Measurements from ENCODE around the gene TNNT3. TPM values are rescaled to one million over a fixed set of nuclear protein-coding genes. Genes with fewer than 3 reads are reported as not detected.

Gene TNNT3
- total RNA-seq, 2 experiments from 2014 or later, result 6.6 to 9.7 TPM

DNA sequence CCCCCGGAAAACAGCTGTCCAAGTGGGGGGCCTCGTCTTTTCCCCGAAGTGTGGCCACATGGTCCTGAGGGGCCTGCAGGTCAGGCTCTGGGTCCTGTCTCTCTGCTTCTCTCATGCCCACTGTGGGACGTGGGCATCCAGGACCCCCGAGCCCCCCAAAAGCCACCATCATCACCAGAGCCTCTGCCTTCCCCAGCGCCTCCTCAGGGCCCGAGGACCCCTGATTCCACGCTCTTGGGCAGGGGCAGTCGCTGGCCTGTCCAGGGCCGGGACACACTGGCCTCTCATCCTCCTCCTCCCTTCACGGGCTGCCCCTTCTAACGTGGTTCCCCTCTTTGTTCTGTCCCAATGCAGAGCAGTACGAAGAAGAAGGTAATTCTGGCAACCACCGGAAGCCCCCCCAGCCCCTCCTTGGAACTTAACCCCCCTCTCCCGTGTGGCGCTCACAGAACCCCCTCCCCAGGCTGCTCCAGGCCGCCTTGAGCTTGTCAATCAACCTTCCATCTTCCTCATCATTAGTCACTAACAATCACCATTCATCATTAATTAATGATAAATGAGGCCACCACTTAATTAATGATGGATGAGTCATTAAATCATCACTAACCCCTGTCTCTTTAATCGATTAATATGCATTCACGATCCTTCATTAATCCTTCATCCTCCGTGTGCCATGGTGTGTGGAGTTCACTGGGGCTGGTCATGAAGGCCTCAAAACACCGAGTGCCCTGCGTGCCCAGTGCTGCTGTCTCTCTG lies 3.9 kb downstream of the TNNT3 start:
- ChIA-PET POLR2A (interaction anchor here (1.3 kb wide), 1 partner anchor 41 kb away, joined by 3 read pairs; no protein-coding TSS in a partner anchor), CTCF (no interaction called here)
- Mint-ChIP-seq H3K4me3 (no peak overlapping the region), H3K36me3 (ENCODE audit: low read depth) (no peaks in the 10 kb centered on the region), H3K27ac (no peak overlapping the region), H3K27me3 (peaks cover 5% of the 10 kb centered on the region), H3K4me1 (peaks cover 2% of the 10 kb centered on the region), H3K9me3 (no peaks in the 10 kb centered on the region)
- no peak for DNase-seq

DNA sequence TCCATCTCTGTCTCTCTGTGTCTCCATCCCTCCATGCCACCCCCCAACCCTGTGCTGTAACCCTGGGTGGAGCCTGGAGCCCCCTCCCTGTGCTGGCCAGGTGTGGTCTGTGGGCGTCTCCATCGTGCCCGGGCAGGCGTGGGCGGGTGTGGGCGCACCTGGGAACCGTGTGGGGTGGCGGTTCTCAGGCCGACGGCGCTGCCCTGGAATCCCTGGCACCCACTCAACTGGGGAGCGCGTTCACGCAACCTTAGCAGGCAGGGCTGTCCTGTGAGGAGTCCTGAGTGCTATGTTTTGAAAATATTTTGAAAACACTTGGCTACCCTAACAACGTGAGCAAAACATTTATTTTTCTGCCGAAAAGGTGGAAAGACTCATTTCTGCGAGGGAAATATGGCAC lies 4.7 kb downstream of the TNNT3 start:
- POLR2A ChIA-PET, result no interaction called here

GRCh38 chr11:1924646-1925372 lies 5.3 kb downstream of the TNNT3 start:
- ChIA-PET CTCF (no interaction called here), POLR2A (no interaction called here)
- H3K36me3 Mint-ChIP-seq (ENCODE audit: low read depth), result no peaks in the 10 kb centered on the region
- no peaks in the 10 kb centered on the region for H3K9me3 Mint-ChIP-seq
- H3K4me3 Mint-ChIP-seq, result no peak overlapping the region
- H3K27ac Mint-ChIP-seq, result no peak overlapping the region
- H3K27me3 Mint-ChIP-seq, result peaks cover 5% of the 10 kb centered on the region
- no peak for DNase-seq
- peaks cover 2% of the 10 kb centered on the region for H3K4me1 Mint-ChIP-seq

More for the DNA sequence above, 4.7 kb downstream of the TNNT3 start:
- CTCF ChIA-PET, result no interaction called here
- no peak for DNase-seq
- no peak overlapping the region for H3K4me3 Mint-ChIP-seq
- no peaks in the 10 kb centered on the region for H3K9me3 Mint-ChIP-seq
- H3K36me3 Mint-ChIP-seq (ENCODE audit: low read depth), result no peaks in the 10 kb centered on the region
- H3K27me3 Mint-ChIP-seq, result peaks cover 5% of the 10 kb centered on the region
- H3K4me1 Mint-ChIP-seq, result peaks cover 2% of the 10 kb centered on the region
- no peak overlapping the region for H3K27ac Mint-ChIP-seq

DNA sequence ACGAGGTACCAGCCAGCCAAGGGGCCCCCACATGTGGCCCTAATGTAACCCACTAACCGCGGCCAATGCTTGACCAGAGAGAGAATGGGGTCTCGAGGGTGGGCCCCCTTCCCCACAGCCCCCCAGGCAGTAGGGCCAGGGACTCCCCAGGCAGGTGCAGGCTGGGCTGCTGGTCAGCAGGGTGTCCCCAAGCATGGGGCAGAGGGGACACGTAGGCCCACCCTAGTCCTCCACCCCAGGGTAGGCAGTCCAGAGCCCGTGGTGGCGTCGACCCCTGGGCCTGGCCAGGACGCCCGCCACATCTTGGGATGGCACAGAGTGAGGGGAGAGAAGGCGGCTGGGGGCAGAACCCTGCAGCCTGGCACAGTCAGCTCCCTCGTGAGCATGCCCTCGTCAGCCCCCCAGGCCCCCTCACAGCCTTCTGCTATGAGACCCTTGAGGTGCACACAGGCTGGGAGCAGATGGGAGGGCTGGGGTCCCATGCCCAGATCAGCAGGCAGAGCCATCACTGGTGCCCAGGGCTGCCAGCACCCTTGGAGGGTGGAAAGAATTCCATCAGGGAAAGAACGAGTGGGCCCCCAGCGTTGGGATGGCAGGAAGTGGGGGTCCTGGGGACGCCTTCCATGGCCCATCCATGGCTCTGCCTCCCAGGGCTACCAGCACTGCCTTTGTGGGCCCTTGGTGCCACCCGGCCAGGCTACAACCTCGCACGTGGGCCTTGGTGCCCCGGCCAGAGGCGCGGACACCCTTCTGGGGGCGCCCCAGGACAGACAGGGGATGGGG lies 6.1 kb downstream of the TNNT3 start:
- Mint-ChIP-seq H3K27me3 (peaks cover 7% of the 10 kb centered on the region), H3K4me3 (no peak overlapping the region), H3K36me3 (ENCODE audit: low read depth) (no peaks in the 10 kb centered on the region), H3K4me1 (peaks cover 2% of the 10 kb centered on the region), H3K9me3 (no peaks in the 10 kb centered on the region), H3K27ac (no peak overlapping the region)
- DNase-seq, result no peak
- ChIA-PET POLR2A (no interaction called here), CTCF (no interaction called here)

DNA sequence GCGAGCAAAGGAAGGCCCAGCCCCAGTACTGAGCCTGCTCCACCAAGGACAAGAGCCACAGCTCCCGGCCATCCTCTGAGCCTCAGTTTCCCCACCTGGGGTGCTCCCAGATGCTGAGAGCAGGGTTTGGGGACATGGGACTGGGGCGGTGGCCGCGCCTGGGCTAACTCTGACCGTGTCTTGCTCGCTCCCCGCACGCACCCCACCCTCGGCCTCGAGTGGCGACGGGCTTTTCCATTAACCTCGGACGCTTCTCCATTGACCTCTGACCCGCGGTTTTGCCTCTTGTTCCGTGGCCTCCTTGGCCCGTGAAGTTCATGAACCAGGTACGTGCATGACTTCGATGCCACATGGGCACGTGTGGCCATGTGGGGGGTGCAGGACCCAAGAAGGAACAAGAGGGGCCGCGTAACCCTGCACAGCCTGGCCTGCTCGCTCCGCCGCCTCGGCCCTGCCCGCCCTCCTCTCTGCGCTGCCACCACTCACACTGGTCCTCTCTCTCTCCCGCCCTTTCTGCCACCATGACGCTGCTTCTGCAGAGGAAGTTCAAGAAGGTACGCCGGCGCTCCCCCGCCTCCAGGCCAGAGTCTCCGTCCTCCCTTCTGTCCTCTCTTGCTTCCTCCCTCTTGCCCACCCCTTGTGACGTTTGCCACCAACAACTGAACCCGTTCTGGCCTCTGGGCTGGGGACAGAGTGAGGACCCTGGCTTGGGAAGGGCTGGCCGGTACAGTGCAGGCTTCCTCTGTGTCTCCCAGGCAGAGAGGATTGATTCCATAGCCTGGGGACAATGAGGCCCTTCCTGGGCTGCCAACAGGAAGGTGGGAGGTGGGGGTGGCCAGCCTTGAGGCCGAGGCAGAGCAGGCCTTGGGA lies 6.9 kb downstream of the TNNT3 start:
- no peak overlapping the region for H3K27ac Mint-ChIP-seq
- no peak for DNase-seq
- ChIA-PET POLR2A (no interaction called here), CTCF (no interaction called here)
- no peaks in the 10 kb centered on the region for H3K9me3 Mint-ChIP-seq
- peaks cover 10% of the 10 kb centered on the region for H3K27me3 Mint-ChIP-seq
- H3K4me1 Mint-ChIP-seq, result peaks cover 2% of the 10 kb centered on the region
- no peak overlapping the region for H3K4me3 Mint-ChIP-seq
- no peaks in the 10 kb centered on the region for H3K36me3 Mint-ChIP-seq (ENCODE audit: low read depth)

GRCh38 chr11:1927026-1927847 lies 7.7 kb downstream of the TNNT3 start:
- no peaks in the 10 kb centered on the region for H3K9me3 Mint-ChIP-seq
- DNase-seq, result no peak
- ChIA-PET CTCF (no interaction called here), POLR2A (no interaction called here)
- peaks cover 2% of the 10 kb centered on the region for H3K4me1 Mint-ChIP-seq
- no peak overlapping the region for H3K27ac Mint-ChIP-seq
- no peak overlapping the region for H3K4me3 Mint-ChIP-seq
- peaks cover 18% of the 10 kb centered on the region for H3K27me3 Mint-ChIP-seq
- no peaks in the 10 kb centered on the region for H3K36me3 Mint-ChIP-seq (ENCODE audit: low read depth)

DNA sequence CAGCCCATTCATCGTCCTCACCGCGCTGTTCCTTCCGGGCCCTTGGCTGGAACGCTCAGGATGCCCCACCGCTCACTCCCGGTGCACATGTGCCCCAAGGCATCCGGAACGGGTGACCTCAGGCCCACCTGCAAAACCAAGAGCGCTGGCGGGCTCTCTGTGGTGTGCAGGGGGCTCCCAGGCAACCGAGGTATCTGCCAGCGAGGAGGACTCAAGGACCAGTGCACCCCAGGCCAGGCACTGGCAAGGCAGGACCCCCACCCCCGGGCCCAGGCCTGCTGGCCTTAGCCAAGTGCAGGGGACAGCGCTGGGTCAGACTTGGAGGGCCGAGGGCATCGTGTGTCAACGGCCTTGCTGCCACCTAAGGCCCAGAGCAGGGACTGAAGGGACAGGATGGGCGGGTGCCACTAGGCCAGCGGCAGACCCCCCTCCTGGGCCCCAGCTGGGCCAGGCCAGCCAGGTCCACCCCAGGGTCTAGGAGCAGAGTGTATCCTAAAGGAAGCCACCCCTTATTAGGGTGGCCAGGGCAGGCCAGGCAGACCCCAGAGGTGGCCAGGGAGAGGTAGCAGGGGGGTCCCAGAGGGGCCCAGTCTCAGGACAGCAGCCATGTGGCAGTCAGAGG lies 8.5 kb downstream of the TNNT3 start:
- Mint-ChIP-seq H3K27ac (no peak overlapping the region), H3K4me3 (no peak overlapping the region), H3K4me1 (no peaks in the 10 kb centered on the region), H3K27me3 (peaks cover 19% of the 10 kb centered on the region), H3K9me3 (no peaks in the 10 kb centered on the region), H3K36me3 (ENCODE audit: low read depth) (no peaks in the 10 kb centered on the region)
- ChIA-PET CTCF (no interaction called here), POLR2A (no interaction called here)
- DNase-seq, result no peak

DNA sequence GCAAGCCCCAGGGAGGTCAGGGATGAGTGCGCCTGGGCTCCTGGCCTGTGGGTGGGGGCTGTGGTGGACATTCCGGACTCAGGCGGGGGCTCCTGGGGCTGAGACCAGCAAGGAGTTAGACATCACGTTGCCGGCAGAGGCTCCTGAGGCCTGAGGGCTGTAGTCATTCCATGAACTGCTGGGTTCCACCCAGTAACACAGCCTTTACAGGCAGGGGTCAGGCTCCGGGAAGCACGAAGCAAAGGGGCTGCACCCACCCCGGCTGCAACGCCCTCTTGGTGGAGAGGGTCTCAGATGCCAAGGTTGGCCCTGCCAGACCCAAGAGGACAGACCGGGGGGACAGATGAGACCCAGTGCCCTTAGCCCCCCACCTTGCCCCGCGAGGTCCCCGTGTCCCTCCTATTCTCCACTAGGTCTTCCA lies 9.0 kb downstream of the TNNT3 start:
- no peaks in the 10 kb centered on the region for H3K4me1 Mint-ChIP-seq
- ChIA-PET POLR2A (no interaction called here), CTCF (no interaction called here)
- DNase-seq, result no peak
- no peak overlapping the region for H3K4me3 Mint-ChIP-seq
- H3K27ac Mint-ChIP-seq, result no peak overlapping the region
- H3K27me3 Mint-ChIP-seq, result peaks cover 21% of the 10 kb centered on the region
- H3K9me3 Mint-ChIP-seq, result no peaks in the 10 kb centered on the region
- no peaks in the 10 kb centered on the region for H3K36me3 Mint-ChIP-seq (ENCODE audit: low read depth)

DNA sequence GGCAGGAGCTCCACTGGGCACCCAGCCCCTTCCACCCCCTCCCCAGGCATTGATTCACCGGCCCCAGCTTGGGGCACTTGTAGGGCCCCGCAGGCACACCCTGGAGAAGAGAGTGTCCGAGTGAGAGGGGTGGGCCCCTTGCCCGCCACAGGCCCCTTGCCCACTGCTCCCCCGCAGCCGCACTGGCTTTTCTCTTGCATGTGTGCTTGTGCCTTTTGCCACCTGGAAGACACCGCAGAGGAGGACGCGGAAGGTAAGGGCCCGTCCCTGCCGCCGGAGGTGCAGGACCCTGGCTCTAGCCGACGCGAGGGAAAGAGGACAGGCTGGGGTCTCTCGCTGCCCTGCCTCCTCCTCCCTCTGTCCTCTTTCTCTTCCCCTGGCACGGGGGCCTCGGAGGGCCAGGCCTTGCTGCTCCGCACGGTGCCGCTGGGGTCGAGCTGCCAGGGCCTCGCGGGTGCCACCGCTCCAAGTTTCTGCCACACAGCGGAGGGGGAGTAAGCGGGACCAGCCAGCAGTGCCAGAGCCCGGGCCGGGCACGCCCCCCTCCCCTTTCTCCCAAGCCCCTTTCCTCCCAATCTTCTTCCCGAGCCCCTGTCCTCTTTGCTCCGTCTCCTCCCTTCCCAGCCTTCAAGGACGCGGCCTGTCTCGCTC lies 9.5 kb downstream of the TNNT3 start:
- Mint-ChIP-seq H3K4me3 (no peak overlapping the region), H3K9me3 (no peaks in the 10 kb centered on the region), H3K27me3 (peaks cover 19% of the 10 kb centered on the region), H3K4me1 (no peaks in the 10 kb centered on the region), H3K27ac (no peak overlapping the region), H3K36me3 (ENCODE audit: low read depth) (no peaks in the 10 kb centered on the region)
- CTCF ChIA-PET, result interaction anchor here (0.8 kb wide), 1 partner anchor 46 kb away, joined by 3 read pairs; no protein-coding TSS in a partner anchor
- POLR2A ChIA-PET, result no interaction called here
- no peak for DNase-seq

DNA sequence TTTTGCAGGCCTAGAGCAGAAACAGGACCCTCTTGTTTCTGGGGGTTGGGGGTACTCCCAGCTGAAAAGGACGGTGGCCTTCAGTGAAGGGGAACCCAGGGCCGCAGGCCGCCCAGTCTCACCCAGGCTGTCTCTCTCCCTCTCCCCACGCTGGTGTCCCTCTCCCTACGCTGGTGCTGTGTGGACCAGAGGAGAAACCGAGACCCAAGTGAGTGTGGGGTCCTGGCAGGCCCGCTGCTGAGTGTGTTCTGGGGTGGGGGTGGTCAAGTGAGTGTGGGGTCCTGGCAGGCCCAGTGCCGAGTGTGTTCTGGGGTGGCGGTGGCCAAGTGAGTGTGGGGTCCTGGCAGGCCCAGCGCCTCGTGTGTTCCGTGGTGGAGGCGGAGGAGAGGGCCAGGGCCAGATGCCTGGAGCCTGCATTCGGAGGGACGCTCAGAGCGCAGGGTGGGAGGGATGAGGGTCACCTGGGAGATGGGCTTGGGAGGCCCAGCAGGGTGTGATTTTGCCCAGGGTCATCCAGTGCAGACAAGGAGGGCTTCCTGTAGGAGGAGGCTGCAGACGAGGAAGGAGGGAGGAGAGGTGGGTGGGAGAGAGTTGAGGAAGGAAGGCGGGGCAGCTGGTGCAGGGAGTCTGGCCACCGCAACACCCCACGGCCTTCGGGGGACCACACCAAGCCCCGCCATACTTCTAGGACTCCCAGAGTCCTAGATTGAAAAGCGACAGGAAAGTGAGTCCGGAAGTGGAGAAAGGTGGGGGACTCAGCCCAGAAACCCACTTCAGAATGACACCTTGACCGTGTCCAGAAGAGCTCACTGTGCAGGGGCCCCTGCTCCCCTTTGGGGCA lies 10.3 kb downstream of the TNNT3 start:
- no peak for DNase-seq
- Mint-ChIP-seq H3K27ac (no peak overlapping the region), H3K9me3 (no peaks in the 10 kb centered on the region), H3K4me3 (no peak overlapping the region), H3K4me1 (no peaks in the 10 kb centered on the region), H3K27me3 (peaks cover 19% of the 10 kb centered on the region), H3K36me3 (ENCODE audit: low read depth) (no peaks in the 10 kb centered on the region)
- ChIA-PET POLR2A (no interaction called here), CTCF (interaction anchor here (0.8 kb wide), 1 partner anchor 47 kb away, joined by 3 read pairs; no protein-coding TSS in a partner anchor)

DNA sequence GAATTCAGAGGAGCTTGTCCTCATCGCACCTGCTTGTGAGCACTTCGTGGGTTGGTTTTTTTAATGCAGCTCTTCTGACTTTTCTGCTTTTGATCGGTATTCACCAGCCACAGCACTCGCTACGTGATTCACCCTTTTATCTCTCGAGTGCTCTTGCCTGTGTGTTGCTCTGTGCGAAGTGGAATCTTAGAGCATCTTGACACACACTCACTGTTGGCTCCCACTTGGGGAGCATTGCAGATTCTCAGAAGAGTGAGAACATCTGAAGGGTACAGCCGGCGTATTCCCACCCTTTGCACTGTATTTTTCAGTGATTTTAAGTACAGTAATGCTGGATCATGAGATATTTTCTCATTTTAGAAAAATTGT lies 10.9 kb downstream of the TNNT3 start:
- Mint-ChIP-seq H3K4me3 (no peak overlapping the region), H3K9me3 (no peaks in the 10 kb centered on the region), H3K36me3 (ENCODE audit: low read depth) (no peaks in the 10 kb centered on the region), H3K27ac (no peak overlapping the region), H3K27me3 (peaks cover 19% of the 10 kb centered on the region), H3K4me1 (no peaks in the 10 kb centered on the region)
- DNase-seq, result no peak
- ChIA-PET CTCF (no interaction called here), POLR2A (no interaction called here)
